ENCODE results near the gene CLASP1.
"Not testable (repeated sequence)": the region's sequence is repeated elsewhere in the genome, so short reads cannot be mapped to it uniquely, and the experiment has no call there.

Gene CLASP1

GRCh38 chr2:121307048-121307447, 342.2 kb downstream of the CLASP1 start:
- Histone ChIP-seq H3K4me2 (ENCODE audit: low read length) (no peak overlapping the region), H2AFZ (ENCODE audit: low read length) (no peak overlapping the region), H4K20me1 (ENCODE audit: insufficient read depth, low read length) (no peaks in the 10 kb centered on the region), H3K4me1 (ENCODE audit: insufficient read depth, low read length, severe bottlenecking) (no peaks in the 10 kb centered on the region), H3K4me3 (ENCODE audit: low read depth, low read length, poor library complexity, severe bottlenecking) (no peak overlapping the region), H3K27ac (ENCODE audit: low read depth, low read length, poor library complexity, severe bottlenecking) (no peak overlapping the region), H3K9me2 (ENCODE audit: low read depth, low read length) (no peaks in the 10 kb centered on the region), H3F3A (ENCODE audit: insufficient read depth, low read length) (no peaks in the 10 kb centered on the region), H3K36me3 (ENCODE audit: insufficient read depth, low read length) (no peaks in the 10 kb centered on the region), H3K27me3 (ENCODE audit: insufficient read depth, low read length) (no peaks in the 10 kb centered on the region; the same call in 1 of the 2 replicates), H3K9me3 (ENCODE audit: low read length) (no peaks in the 10 kb centered on the region), H3K9ac (ENCODE audit: low read length) (no peak overlapping the region), H3K79me2 (ENCODE audit: insufficient read depth, low read length) (no peaks in the 10 kb centered on the region)
- TF ChIP-seq EZH2 (IDR thresholded peaks at IDR 0.05; ENCODE audit: borderline replicate concordance, low read length) (no peak), CTCF (IDR thresholded peaks at IDR 0.05; ENCODE audit: low read length) (no peak)

DNA sequence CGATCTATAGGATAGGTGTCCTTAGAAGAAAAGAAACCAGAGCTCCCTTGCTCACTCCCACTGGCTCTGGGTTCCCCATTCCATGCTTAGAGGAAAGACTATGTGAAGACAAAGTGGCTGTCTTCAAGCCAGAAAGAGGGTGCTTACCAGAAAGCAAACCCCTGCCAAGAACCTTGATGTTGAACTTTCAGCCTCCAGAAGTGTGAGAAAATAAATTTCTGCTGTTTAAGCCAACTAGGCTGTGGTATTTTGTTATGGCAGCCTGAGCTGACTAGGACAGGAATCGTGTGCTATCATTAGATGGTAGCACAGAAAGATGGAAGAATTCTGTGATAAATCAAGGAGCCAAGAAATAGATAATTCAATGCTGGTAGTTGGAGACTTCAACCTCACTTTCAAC, 344.3 kb downstream of the CLASP1 start:
- TF ChIP-seq CTCF (IDR thresholded peaks at IDR 0.05; ENCODE audit: low read length) = no peak
- no peak for TF ChIP-seq EZH2 (IDR thresholded peaks at IDR 0.05; ENCODE audit: borderline replicate concordance, low read length)
- H3K36me3 ChIP-seq (ENCODE audit: insufficient read depth, low read length) = no peaks in the 10 kb centered on the region
- H3K79me2 ChIP-seq (ENCODE audit: insufficient read depth, low read length) = no peaks in the 10 kb centered on the region
- H3K9me3 ChIP-seq (ENCODE audit: low read length) = no peaks in the 10 kb centered on the region
- H3K27ac ChIP-seq (ENCODE audit: low read depth, low read length, poor library complexity, severe bottlenecking) = no peak overlapping the region
- no peaks in the 10 kb centered on the region for H3F3A ChIP-seq (ENCODE audit: insufficient read depth, low read length)
- H4K20me1 ChIP-seq (ENCODE audit: insufficient read depth, low read length) = no peaks in the 10 kb centered on the region
- H3K4me2 ChIP-seq (ENCODE audit: low read length) = no peak overlapping the region
- no peak overlapping the region for H3K9ac ChIP-seq (ENCODE audit: low read length)
- H3K4me1 ChIP-seq (ENCODE audit: insufficient read depth, low read length, severe bottlenecking) = no peaks in the 10 kb centered on the region
- H2AFZ ChIP-seq (ENCODE audit: low read length) = no peak overlapping the region
- no peaks in the 10 kb centered on the region for H3K9me2 ChIP-seq (ENCODE audit: low read depth, low read length)
- H3K27me3 ChIP-seq (ENCODE audit: insufficient read depth, low read length) = no peaks in the 10 kb centered on the region
- no peak overlapping the region for H3K4me3 ChIP-seq (ENCODE audit: low read depth, low read length, poor library complexity, severe bottlenecking)

DNA sequence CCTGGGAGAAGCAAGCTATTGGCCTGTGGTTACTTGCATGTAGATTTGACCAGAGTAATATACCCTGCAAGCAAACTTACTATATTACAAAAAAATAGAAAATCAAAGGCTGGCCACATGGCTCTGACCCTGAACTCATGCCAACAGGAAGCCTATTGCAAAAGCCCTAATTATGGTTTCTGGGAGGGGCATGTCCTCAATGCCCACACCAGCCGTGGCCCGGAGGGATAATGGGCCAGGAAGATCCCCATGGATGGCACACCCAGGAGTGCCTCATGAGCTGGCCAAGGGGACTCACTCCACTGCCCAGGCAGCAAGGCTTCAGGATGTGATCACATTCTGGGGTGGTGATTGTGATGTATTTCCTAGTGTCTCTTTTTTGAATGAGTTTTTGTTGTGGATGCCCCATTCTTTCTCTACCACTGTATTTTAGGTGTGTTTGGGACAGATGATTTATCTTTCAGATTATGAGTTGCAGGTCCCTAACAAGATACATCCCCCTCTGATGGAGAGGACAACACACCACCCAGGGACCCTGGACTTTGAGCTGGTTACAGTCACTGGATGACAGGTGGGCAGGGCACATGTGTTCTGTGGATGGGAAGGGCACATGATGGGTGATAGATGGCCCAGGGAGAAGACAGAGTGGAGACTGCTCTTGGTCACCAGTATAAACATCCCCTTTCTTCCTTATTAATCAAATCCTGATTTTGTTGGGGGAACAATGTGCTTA, 345.6 kb downstream of the CLASP1 start:
- Histone ChIP-seq H3K4me3 (ENCODE audit: low read depth, low read length, poor library complexity, severe bottlenecking) (no peak overlapping the region), H3K9me3 (ENCODE audit: low read length) (no peaks in the 10 kb centered on the region), H3K4me2 (ENCODE audit: low read length) (no peak overlapping the region), H3K9me2 (ENCODE audit: low read depth, low read length) (no peaks in the 10 kb centered on the region), H3K36me3 (ENCODE audit: insufficient read depth, low read length) (no peaks in the 10 kb centered on the region), H3F3A (ENCODE audit: insufficient read depth, low read length) (no peaks in the 10 kb centered on the region), H3K79me2 (ENCODE audit: insufficient read depth, low read length) (no peaks in the 10 kb centered on the region), H3K9ac (ENCODE audit: low read length) (no peak overlapping the region), H2AFZ (ENCODE audit: low read length) (no peak overlapping the region), H3K4me1 (ENCODE audit: insufficient read depth, low read length, severe bottlenecking) (no peaks in the 10 kb centered on the region), H4K20me1 (ENCODE audit: insufficient read depth, low read length) (no peaks in the 10 kb centered on the region), H3K27me3 (ENCODE audit: insufficient read depth, low read length) (no peaks in the 10 kb centered on the region), H3K27ac (ENCODE audit: low read depth, low read length, poor library complexity, severe bottlenecking) (no peak overlapping the region)
- TF ChIP-seq EZH2 (IDR thresholded peaks at IDR 0.05; ENCODE audit: borderline replicate concordance, low read length) (no peak), CTCF (IDR thresholded peaks at IDR 0.05; ENCODE audit: low read length) (no peak)

DNA sequence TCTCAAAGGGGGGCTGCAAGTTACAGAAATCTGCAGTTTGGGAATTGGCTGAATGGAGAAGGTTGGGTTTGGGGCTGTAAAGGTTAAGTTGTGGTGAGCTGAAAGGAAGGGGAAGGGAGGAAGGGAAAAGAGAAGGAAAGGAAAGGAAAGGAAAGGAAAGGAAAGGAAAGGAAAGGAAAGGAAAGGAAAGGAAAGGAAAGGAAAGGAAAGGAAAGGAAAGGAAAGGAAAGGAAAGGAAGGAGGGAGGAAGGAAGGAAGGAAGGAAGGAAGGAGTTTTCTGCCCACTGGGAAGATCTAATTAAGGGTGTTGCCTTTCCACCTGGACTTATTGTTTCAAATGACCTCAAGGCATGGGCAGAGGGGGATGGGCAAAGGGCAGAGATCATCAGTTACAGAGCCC, 348.1 kb downstream of the CLASP1 start:
- H3K9me2 ChIP-seq (ENCODE audit: low read depth, low read length); H3K9ac ChIP-seq (ENCODE audit: low read length); H3K27me3 ChIP-seq (ENCODE audit: insufficient read depth, low read length); H3K4me3 ChIP-seq (ENCODE audit: low read depth, low read length, poor library complexity, severe bottlenecking); H3K79me2 ChIP-seq (ENCODE audit: insufficient read depth, low read length); H4K20me1 ChIP-seq (ENCODE audit: insufficient read depth, low read length); H3K27ac ChIP-seq (ENCODE audit: low read depth, low read length, poor library complexity, severe bottlenecking); H3K4me2 ChIP-seq (ENCODE audit: low read length); H3F3A ChIP-seq (ENCODE audit: insufficient read depth, low read length); H3K36me3 ChIP-seq (ENCODE audit: insufficient read depth, low read length); H3K9me3 ChIP-seq (ENCODE audit: low read length); H3K4me1 ChIP-seq (ENCODE audit: insufficient read depth, low read length, severe bottlenecking); H2AFZ ChIP-seq (ENCODE audit: low read length): not testable (repeated sequence)

Data from OCI-LY1 (cell line).